ENCODE measurements around the gene CAV2. TPM values are rescaled to one million over a fixed set of nuclear protein-coding genes. Genes with fewer than 3 reads are reported as not detected.

Gene CAV2
- total RNA-seq, 1 donor from 2014 or later: 150 TPM

DNA sequence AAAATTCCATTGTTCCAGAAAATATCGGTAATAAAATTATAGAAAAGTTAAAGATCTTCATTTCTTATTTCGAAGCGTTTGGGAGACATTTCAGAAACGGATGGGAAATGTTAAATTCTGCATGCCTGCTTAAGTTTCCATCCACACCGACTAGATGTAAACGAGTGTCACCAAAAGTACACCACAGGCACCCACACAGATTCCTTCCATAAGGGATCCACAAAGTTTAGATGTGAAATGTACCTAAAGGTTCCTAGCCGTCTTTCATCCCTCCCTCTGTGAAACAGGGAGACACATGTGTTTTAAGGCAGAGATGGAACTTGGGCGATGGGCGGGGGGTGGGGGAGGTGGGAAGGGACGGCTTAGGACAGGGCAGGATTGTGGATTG lies 24.7 kb downstream of the CAV2 start:
- DNase-seq (ENCODE audit: low read depth in 2 of 2): no peak

DNA sequence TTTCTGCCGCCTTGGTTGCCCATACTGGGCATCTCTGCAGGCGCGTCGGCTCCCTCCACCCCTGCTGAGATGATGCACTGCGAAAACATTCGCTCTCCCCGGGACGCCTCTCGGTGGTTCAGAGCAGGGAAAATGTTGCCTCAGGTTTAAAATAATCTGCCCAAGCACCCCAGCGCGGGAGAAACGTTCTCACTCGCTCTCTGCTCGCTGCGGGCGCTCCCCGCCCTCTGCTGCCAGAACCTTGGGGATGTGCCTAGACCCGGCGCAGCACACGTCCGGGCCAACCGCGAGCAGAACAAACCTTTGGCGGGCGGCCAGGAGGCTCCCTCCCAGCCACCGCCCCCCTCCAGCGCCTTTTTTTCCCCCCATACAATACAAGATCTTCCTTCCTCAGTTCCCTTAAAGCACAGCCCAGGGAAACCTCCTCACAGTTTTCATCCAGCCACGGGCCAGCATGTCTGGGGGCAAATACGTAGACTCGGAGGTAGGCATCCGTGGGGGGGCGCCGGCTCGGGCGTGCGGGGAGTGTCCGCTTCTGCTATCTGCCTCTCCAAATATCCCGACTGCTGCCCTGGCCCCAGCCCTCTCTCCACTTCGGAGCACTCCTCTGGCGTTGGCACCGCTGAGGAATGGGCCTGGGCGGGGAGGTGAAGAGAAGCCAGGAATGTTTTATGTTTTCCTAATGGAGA lies 25.2 kb downstream of the CAV2 start, which contains the start of gene CAV1:
Gene CAV1 (plus strand): TSS at position 428 of the 689 bp plus-strand sequence. CDS start 27 bp downstream, at position 455.
- peak; percentile 97 for DNase-seq (ENCODE audit: low read depth in 2 of 2)

DNA sequence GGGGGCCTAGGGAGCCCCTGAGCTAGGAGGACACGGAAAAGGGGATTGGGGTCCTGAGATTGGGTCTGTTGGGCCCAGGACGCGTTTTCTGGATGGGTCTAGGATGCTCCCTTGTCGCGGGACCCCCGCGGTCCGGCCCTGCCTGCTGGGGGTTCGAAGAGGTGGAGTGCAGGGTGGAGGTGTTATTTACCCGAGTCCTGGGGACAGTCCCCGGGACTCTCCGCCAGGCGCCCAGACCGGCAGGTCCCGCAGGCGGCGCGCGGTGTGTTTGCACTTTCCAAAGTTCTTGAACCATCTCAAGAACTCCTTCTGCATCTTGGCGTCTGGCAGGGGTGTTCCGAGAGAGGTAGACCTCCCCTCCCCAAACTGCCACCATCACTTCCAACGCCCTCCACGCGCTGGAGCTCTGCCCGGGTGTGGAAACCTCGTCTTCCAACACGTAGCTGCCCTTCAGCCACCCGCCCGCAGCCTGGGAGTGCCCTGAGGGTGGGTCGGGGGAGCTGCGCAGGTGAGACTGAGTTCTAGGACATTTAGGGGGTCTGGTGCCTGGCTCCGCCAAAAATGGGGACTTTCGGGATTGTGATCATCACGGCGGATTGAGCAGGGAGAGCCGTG lies 25.9 kb downstream of the CAV2 start:
- peak; percentile 36 to 50 for DNase-seq (ENCODE audit: low read depth in 2 of 2)

DNA sequence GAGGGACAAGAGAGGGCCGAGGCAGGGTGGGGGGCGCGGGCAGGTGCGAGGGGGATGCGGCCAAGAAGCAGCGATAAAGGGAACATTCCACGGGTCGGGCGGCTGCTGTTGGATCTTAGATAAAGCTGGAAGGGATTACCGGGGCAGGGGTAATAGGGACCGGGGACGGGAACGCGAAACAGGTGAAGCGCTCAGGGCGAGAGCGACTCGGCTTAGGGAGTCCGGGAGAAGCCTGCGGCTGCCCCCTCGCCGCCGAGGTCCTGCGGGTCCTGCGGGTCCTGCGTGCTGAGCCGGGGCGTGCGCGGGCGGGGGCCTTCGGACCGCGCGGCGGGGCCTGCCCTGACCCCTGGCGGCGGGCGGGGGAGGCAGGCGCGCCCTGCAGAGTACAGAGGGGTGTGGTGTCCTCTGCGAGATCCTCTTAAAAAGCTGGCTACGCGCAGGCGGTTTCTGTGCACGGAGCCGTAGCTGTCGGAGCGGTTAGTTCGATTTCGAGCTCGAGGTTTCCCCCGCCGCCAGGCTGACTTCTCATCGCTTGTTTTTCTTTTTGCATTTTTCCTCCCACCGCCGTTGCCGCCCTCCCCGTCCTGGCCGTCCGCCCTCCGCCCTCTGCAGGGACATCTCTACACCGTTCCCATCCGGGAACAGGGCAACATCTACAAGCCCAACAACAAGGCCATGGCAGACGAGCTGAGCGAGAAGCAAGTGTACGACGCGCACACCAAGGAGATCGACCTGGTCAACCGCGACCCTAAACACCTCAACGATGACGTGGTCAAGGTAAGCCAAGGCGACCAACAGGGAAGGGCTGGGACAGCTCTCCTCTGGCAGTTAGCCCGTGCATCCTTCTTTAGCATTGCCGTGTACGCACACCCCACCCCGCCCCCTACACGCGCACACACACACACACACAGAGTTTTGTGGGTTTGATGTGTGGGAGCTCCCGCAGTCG lies 26.6 kb downstream of the CAV2 start:
- DNase-seq (ENCODE audit: low read depth in 2 of 2): peak; percentile 85 to 93

DNA sequence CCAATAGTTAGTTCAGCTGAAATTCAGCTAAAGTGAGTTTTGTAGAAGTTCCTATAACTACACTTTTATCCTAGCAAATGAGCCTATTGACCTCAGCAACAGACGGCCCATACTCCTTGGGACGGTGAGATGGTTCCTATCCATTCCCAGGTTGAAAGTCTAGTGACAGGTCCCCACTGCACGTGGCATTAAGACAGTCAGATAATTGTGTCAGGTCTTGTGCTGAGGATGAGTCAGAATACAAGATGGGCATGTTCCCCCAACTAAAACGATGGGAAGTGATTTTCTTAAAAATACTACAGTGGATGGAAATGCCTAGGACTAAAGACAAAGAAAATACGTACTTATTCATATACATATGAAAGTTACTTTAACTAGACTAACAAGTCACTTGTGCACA lies 27.4 kb downstream of the CAV2 start:
- DNase-seq (ENCODE audit: low read depth in 2 of 2): peak; percentile 32 to 46

DNA sequence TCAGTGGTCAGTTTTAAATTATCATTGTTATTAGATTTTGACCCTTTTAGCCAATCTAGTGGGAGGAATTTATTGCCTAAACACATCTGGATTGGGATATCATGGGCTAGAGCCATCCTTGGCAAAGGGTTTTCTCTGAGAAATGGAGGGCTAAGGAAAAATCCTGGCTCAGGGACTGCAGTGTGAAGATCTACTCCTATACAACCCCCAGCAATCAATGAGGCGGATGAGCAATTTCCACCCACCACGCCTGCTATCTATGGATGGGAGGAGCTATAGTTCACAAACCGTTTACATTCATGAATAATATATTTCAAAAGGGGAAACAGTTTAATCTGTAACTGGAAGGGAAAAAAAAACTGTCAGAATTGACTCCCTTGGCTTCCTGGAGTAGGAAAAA lies 28.0 kb downstream of the CAV2 start:
- peak; percentile 38 to 66 for DNase-seq (ENCODE audit: low read depth in 2 of 2)

DNA sequence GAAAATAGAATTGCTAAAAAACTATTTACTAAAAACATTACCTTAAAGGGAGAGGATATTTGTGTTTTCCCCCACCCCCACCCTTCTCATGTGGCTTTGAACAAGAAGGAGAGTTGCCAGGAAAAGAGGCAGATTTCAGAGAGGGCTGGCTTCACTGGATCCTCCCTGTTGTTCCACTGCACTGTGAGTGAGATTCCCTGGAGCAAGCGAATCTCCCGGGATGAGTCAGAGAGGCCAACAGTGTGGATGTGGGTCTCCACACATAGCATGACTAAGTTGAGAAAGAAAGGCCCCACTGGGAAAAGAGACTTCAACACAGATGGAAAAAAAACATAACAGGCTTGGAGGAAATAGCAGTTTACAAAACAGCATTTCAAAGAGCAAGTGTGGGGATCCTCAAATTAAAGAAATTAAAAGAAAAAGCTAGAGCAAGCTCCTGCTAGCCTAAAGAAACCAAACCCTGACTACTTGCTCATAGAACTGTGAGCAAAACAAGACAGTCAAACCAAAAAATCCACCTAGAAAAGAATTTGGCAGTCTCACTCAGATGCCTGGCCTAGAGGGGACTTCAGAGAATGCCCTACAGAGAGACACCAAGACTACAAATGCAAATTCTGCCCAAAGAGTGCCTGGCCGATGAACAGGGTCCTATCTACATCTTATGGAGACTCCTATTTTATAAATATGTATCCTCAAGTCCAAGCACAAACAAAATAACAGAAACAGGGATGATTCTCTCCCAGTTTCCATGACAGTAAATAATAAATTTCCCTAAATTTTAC lies 28.7 kb downstream of the CAV2 start:
- peak; percentile 91 to 94 for DNase-seq (ENCODE audit: low read depth in 2 of 2)

DNA sequence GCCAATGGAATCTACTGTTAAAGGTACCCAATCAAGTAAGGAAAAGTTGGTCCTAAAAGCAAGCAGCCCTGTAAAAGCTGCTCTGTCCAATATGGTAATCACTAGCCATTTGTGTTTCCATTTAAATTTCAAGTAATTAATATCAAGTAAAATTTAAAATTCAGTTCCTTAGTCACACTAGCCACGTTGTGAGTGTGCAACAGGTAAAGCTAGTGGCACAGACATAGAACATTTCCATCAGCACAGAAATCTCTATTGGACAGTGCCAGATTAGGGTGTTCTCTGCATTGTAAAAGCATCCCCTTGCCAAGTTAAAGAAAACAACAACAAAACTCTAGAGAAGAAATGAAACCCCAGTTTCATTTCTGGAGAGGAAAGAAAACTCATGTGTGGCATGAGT lies 29.7 kb downstream of the CAV2 start:
- peak; percentile 4 to 30 for DNase-seq (ENCODE audit: low read depth in 2 of 2)

DNA sequence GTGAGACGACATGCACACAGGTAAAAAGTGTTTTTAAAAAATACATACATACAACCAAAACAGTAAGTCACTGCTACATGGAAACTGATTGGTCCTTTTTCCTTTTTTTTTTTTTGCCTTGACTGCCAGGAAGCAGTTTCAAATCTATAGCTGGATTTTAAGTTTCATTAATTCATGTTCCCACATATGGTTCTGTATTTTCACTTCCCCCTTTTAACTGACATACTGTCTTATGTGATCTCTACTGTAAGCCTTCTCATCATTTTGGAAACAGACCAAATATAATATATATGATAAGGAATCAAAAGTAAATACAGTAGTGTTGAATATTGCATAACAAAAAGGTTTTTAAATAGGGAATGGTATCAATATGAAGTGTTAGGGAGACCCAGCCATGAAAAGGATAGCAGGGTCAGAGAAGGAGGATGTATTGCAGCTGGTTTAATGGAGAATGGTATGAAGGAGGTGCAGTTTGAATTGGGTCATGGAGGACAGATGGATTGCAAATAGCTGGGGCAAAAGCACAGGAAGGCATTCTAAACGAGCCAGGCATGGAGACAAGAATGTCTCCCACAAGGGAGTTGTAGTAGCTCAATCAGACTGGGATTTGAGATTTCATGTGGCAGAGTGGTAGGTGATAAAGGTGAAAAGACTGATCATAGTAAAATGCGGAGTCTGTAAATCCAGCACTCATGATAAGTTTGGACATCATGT lies 30.7 kb downstream of the CAV2 start:
- DNase-seq (ENCODE audit: low read depth in 2 of 2): peak; percentile 16 to 40

DNA sequence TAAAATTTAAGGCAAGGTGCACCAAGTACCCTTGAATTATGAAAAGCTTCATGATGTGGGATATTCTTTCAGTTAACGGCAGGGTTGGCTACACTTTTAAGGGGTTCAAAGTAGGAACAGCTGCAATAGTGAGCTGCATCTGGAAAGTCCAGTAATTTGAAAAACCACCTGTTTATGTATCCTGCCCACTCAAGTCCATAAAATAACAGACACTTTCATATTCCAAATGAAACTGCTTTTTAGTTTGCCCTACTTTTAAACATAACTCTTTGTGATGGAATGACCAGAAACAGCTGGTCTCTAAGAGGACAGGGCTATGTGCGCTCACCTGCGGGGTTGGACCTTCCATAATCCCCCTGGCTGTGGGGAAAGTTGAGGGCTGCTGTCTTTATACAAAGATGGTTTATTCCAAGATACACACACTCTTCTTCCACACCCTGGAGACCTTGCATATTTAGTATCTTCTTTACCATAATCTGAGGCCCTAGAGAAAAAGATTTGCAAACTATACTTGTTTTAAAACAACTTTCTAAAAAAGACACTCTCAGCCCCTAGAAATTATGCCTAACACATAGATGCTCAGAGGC lies 32.7 kb downstream of the CAV2 start:
- no peak for DNase-seq (ENCODE audit: low read depth in 2 of 2)

DNA sequence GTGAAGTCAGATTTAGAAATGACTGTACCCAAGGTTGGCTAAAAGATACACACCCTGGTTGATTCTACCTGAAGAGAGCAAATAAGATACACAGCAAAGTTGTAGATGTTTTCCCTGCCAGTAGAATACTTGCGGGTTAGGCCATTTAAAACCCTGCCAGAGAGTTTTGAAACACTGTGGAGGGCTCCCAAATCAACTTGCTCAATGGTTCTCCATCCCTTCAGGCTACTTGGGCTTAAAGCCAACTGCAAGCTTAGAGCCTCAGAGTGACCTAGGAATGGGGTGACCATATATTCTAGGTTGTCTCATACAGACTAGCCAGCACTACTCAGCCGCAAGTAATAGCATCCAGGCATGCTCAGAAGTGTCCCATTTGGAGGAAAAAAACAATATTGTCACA lies 35.3 kb downstream of the CAV2 start:
- peak in 1 of 2 donors; percentile 6 for DNase-seq (ENCODE audit: low read depth in 2 of 2)

DNA sequence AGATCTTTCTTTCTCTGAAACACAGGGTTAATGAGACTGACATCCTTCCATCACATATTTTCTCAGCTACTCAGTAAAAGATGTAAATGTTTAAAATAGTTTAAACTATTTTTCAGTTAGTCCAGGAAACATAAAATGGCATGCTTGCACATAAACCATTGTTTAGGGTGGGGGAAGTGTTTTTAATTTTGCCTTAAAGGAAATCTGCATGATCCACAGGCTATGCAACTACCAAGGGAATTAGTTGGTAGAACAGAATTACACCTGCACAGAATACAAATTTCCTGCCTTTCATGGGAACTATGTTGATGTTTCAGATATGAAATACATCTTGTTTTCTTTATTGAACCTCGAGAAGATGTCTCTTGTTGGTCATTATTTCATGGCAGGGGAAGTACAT lies 35.9 kb downstream of the CAV2 start:
- peak; percentile 20 to 35 for DNase-seq (ENCODE audit: low read depth in 2 of 2)

DNA sequence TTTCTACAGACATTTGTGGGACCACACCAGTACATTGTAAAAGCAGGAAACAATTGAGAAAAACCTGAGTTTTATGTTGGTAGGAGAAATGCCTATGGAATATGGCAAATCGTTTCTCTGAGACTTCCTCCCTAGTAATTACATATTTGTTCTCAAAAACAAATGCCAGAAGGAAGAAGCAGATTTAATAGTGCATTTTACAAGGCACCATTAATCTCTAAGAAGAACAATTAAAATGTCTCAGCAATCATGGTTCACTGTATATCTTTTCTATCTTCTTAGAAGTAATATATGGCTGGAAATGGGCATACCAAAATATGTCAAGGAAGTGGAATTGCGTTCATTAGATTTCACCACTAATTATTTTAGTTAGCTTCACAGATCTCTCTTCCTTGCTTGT lies 38.6 kb downstream of the CAV2 start:
- no peak for DNase-seq (ENCODE audit: low read depth in 2 of 2)

DNA sequence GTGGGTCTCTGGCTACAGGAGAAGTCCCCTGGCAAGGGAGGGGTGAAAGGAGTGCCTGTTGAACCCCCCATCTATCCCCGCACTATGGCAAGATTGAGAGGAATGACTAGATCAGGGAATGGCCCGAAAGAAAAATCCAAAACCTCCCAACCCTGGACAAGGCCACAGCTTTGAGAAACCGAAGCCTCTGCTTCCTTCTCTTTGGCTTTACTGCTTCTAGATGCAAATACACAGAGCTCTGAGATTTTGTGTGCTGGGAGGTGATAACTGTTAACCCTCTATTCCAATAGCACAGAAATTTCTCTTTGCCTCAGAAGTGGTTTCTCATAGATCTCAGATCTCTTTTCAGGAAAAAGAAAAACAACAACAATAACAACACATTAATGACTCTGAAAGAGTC lies 40.3 kb downstream of the CAV2 start:
- peak in 1 of 2 donors; percentile 20 for DNase-seq (ENCODE audit: low read depth in 2 of 2)

DNA sequence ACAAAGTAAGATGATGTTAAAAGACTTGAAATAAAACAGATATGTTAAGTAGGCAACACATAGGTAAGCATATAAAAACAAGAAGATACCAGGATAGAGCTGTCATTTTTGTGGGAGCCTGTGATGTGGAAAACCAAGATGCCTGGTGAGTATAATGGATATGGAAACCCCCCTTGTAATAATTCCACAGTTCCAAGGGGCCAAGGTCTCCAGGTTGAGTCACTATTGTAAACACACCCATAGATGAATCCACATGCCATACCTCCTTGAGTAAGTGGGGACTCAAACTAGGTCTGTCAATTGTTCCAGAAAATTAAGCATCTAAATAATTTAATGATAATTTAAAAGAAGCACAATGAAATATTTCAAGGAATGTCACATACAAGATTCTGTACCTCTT lies 41.2 kb downstream of the CAV2 start:
- DNase-seq (ENCODE audit: low read depth in 2 of 2): peak; percentile 41 to 47

DNA sequence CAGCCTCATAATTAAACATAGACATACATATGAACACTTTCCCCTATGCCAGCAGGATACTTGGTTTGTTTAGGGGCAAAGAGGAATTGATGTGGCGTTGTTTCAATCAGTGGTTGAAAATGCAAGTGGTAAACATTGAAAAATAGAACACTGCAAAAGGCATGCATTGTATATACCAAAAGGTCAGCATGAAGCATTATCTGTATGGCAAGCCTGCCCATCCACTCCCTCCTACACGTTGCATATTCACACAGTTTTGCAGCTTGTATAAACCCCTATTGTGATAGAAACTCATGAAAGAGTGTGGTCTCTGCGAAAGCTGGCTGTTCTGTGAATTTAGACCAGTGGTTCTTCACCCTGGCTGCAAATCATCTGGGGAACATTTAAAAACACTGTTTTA lies 42.4 kb downstream of the CAV2 start:
- peak in 1 of 2 donors; percentile 31 for DNase-seq (ENCODE audit: low read depth in 2 of 2)

DNA sequence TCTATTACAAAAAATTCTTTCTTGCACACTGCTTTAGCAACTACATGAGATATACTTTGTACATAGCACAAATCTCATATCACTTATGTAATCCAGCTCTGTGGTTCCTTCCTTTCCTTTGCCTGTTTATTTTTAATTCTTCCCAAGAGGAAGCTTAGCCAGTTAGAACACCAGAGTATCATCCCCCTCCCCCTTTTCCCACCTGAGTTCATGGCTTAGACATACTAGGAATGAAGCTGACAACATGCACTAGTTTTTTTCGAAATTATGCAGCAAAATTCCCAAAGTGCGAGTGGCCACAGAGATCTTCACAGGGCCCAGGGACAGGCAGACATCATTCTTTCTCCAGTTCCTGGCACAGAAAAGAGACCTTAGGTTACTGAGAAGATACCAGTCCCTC lies 43.1 kb downstream of the CAV2 start:
- peak in 1 of 2 donors; percentile 53 for DNase-seq (ENCODE audit: low read depth in 2 of 2)

DNA sequence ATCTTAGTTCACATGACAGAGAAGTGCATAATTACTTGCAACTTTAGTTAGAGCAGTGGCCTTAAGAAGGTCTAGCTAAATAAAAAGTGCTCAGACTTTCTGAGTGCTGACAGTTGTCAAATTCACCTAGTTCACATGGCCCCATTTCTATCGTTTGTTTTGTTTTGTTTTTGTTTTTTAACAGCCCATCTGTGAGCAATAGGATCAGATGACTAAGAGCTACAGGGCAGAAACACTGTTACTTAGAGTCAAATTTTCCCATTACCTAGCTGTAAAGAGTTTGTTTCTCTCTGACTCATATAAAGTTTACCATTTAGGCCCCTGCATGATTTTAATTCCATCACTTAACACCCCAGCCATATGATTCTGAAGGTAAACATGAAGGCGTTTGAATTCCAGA lies 44.1 kb downstream of the CAV2 start:
- DNase-seq (ENCODE audit: low read depth in 2 of 2): peak; percentile 68 to 73

DNA sequence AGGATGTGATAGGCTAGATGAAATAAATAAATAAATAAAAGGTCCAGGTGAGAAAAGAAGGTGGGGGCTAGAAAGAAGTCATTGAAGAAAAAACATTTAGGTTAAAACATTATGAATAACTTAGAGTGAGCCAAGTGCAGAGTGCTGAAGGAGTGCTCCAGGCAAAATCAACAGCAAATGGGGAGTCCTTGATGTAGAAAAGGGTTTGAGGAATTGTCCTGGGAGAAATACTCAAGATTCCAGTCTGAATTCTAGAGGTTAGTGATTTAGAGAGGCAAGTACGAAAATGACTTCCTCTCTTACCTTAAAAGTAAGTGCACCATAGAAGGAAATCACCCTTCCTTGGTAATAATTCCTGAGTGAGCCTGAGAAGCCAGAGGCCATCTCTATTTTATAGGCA lies 44.9 kb downstream of the CAV2 start:
- peak in 1 of 2 donors; percentile 13 for DNase-seq (ENCODE audit: low read depth in 2 of 2)

DNA sequence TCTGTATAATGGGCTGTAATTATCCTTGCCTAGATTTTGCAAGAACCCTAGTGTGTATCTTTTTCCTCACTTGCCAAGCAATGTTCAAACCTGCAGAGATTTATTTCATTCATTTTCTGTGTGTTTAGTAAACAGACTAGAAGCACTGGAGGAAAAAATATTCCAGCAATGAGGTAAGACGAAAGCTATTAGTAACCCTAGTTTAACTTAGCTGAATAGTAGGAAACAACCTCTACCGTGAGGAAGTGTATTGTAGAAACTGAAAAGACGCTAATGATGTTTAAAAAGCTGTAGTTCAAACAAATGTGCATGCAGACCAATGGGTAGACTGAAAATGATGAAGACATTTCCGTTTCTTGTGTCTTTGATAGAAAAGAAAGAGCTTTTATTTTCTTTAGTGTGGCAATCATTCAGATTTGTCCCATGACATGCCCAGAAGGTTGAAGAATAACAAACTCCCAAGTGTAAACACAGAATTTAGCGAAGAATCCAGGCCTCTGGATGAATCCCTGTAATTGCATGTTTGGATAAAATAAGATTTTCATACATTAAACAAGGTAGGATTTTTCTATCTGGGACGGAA lies 46.0 kb downstream of the CAV2 start:
- peak in 1 of 2 donors; percentile 75 for DNase-seq (ENCODE audit: low read depth in 2 of 2)
